ENCODE results near the gene CCBE1. TPM values are rescaled to one million over a fixed set of nuclear protein-coding genes. Genes with fewer than 3 reads are reported as not detected.

CCBE1 gene
- total RNA-seq, 4 donors from 2014 or later = 1.3 to 30.2 (median 8.0) TPM

DNA sequence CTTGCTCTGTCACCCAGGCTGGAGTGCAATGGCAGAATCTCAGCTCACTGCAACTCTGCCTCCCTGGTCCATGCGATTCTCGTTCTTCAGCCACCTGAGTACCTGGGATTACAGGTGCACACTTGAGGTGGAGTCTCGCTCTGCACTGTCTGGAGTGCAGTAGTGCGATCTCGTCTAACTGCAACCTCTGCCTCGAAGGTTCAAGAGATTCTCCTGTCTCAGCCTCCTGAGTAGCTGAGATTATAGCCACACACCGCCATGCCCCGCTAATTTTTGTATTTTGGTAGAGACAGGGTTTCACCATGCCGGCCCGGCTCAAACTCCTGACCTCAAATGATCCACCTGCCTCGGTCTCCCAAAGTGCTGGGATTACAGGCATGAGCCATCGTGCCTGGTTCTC, 83.3 kb downstream of the CCBE1 start:
- DNase-seq (ENCODE audit: low spot score) = no peak
- ATAC-seq (ENCODE audit: low FRiP score) = no peak
- TF ChIP-seq, protein P1, sequence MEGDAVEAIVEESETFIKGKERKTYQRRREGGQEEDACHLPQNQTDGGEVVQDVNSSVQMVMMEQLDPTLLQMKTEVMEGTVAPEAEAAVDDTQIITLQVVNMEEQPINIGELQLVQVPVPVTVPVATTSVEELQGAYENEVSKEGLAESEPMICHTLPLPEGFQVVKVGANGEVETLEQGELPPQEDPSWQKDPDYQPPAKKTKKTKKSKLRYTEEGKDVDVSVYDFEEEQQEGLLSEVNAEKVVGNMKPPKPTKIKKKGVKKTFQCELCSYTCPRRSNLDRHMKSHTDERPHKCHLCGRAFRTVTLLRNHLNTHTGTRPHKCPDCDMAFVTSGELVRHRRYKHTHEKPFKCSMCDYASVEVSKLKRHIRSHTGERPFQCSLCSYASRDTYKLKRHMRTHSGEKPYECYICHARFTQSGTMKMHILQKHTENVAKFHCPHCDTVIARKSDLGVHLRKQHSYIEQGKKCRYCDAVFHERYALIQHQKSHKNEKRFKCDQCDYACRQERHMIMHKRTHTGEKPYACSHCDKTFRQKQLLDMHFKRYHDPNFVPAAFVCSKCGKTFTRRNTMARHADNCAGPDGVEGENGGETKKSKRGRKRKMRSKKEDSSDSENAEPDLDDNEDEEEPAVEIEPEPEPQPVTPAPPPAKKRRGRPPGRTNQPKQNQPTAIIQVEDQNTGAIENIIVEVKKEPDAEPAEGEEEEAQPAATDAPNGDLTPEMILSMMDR (IDR thresholded peaks at IDR 0.05) = no peak

- DNase-seq (ENCODE audit: low spot score) (no peak), ATAC-seq (ENCODE audit: low FRiP score) (peak; percentile 30)
- TF ChIP-seq, protein P1 (IDR thresholded peaks at IDR 0.05) = no peak
Observed at GRCh38 chr18:59612381-59612780, 84.8 kb downstream of the CCBE1 start.

DNA sequence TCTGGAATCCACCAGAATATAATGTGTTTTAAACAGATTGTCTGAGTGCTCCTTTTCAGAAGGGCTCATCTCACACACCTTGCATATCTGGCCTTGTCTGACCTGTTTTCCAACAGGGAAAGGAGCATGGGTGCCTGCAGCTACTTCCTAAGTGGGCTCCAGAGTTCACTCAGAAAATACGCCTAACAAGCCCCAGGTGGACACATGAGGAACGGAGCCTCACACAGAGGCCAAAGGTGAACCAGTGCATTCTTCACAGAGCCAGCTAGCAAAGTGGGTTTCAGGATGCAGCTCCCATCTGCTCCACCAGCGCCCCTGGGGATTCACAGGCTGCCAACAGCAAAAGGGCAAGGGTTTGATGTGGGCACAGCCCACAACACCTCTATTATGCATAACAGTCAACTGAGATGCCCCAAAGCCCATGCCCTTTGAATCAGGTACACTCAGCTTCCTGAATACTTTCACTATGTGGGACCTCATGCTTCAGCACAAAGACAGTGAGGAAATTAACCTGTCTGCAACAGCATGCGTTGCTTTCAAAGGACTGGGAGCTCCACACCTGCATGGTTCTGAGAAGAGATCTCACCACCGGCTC, 86.6 kb downstream of the CCBE1 start:
- ATAC-seq (ENCODE audit: low FRiP score) (no peak), DNase-seq (ENCODE audit: low spot score) (no peak)
- TF ChIP-seq, protein P1 (IDR thresholded peaks at IDR 0.05) = no peak

GRCh38 chr18:59609654-59610053, 87.6 kb downstream of the CCBE1 start:
- TF ChIP-seq, protein P1 (IDR thresholded peaks at IDR 0.05) = no peak
- no peak for ATAC-seq (ENCODE audit: low FRiP score)

DNA sequence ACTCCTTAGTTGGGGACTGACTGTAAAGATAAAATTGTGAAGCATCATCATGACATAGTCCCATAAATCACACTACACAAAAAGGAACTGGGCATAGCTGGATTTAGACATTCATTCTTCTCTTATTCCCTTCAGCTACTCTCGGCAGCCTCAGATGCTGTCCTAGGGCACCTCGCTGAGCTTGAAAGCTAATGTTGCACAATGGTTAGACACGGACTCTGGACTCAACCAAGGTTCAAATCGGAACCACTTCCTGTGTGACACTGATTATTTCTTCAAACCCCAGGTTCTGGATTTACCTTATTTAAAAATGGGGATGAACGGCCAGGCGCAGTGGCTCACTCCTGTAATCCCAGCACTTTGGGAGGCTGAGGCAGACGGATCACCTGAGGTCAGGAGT, 89.8 kb downstream of the CCBE1 start:
- TF ChIP-seq, protein P1 (IDR thresholded peaks at IDR 0.05) = no peak
- ATAC-seq (ENCODE audit: low FRiP score) (no peak), DNase-seq (ENCODE audit: low spot score) (no peak)

More at GRCh38 chr18:59609654-59610053, 87.6 kb downstream of the CCBE1 start:
- DNase-seq (ENCODE audit: low spot score) = no peak

DNA sequence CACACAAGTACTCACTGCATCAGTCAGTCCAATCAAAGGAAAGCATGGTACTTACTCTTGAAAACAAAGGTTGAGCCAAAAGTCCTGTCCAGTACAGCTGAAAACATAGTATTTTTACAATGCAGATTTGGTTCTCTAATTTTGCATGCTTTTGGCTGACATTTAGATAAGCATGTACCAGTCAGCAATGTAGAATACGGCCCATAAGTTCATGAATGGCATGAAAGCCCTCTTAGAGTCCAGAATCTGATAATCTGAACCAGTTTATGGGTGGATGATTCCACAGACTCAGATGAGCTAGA, 90.2 kb downstream of the CCBE1 start:
- no peak for ATAC-seq (ENCODE audit: low FRiP score)
- TF ChIP-seq, protein P1 (IDR thresholded peaks at IDR 0.05) = no peak
- DNase-seq (ENCODE audit: low spot score) = no peak

GRCh38 chr18:59606193-59607077, 90.8 kb downstream of the CCBE1 start:
- no peak for DNase-seq (ENCODE audit: low spot score)
- no peak for ATAC-seq (ENCODE audit: low FRiP score)
- TF ChIP-seq, protein P1 (IDR thresholded peaks at IDR 0.05) = no peak

Data from omental fat pad (tissue), 4 donors.